Activated T-helper 2 cell treated with anti-CD3 and anti-CD28 coated beads, Interferon-gamma antibody, Interleukin-2, Interleukin-4, amounts not matched to agents 10 μg/mL and 5 μg/mL and 100 μg/mL, durations not matched to agents 14 hours and 24 hours and 36 hours (primary cell): ENCODE results near the gene CLIP4. TPM values are rescaled to one million over a fixed set of nuclear protein-coding genes. Genes with fewer than 3 reads are reported as not detected.

Experiments used
- DNase-seq: peaks from one replicate; pipeline ENCODE4 v3.0.0; 2021; ENCODE audit warnings: low spot score
- H3K27ac Mint-ChIP-seq: one replicate; pipeline ENCODE4 v1.8.0; 2021; ENCODE audit warnings: mixed read lengths
- H3K27me3 Mint-ChIP-seq: one replicate; pipeline ENCODE4 v1.8.0; 2021; ENCODE audit warnings: low read depth, mixed read lengths
- H3K36me3 Mint-ChIP-seq: one replicate; pipeline ENCODE4 v1.8.0; 2021; ENCODE audit warnings: low read depth, mixed read lengths
- H3K4me1 Mint-ChIP-seq: one replicate; pipeline ENCODE4 v1.8.0; 2021; ENCODE audit warnings: low read depth, mixed read lengths
- H3K4me3 Mint-ChIP-seq: one replicate; pipeline ENCODE4 v1.8.0; 2021; ENCODE audit warnings: low read depth, mild to moderate bottlenecking, moderate library complexity, mixed read lengths
- H3K9me3 Mint-ChIP-seq: one replicate; pipeline ENCODE4 v1.8.0; 2021; ENCODE audit warnings: mixed read lengths
- intact Hi-C: fragments of 100-400 bp; cut with micrococcal nuclease; formaldehyde crosslinking; loops from one replicate; pipeline ENCODE4 v1.15.1; 2023
- total RNA-seq: library from RNA; stranded (reverse); gene quantifications from 2 replicates; pipeline ENCODE4 v1.2.3, GENCODE V29; 2022

The CLIP4 gene
- total RNA-seq, 1 donor from 2014 or later: 21.5 TPM

DNA sequence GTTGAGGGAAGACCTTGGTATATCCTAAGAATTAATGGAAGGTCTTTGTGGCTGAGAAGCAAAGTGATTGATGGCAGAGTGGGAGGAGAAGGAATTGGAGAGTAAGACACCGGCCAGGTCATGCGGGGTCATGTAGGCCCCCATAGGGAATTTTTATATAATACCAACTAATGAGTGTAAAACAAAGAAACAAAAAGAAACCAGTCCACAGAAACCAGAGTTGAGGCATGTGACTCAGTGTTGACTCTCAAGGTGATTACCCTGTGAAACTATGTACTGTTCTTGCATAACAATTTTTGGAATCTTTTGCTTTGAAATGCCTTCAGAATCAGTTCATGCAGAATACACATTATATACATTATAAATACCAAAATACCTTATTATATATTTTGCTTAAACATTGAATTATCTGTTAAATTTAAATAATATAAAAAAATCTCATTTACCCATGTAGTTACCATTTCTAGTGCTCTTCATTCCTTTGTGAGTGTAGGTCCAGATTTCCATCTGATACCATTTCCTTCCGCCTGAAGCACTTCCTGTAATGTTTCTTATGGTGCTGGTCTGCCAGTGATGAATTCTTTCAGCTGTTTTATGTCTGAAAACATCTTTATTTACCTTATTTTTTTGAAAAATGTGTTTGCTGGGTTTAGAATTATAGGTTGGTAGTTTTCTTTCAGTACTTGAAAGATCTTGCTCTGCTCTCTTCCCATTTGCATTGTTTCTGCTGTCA, 8.6 kb downstream of the CLIP4 start:
- Mint-ChIP-seq H3K27me3 (no peaks in the 10 kb centered on the region), H3K9me3 (peaks cover 27% of the 10 kb centered on the region), H3K27ac (no peak overlapping the region), H3K36me3 (peaks cover 66% of the 10 kb centered on the region), H3K4me1 (peaks cover 34% of the 10 kb centered on the region), H3K4me3 (no peak overlapping the region)
- no peak for DNase-seq
- intact Hi-C loops: no loop called here

DNA sequence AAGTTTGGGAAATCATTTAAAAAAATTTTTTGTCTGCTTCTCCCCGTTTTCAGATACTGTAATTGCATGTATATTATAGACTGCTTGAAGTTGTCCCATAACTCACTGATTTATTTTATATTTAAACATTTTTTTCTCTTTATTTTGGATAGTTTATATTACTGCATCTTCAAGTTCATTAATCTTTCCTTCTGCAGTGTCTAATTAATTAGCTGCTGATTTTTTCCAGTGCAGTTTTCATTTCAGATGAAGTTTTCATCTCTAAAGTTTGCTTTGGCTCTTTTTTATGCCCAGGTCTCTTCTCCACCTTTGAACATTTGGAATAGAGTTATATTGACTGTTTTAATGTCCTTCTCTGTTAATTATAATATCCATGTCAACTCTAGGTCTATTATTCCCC, 9.3 kb downstream of the CLIP4 start:
- H3K27me3 Mint-ChIP-seq: no peaks in the 10 kb centered on the region
- no peak for DNase-seq
- peaks cover 27% of the 10 kb centered on the region for H3K9me3 Mint-ChIP-seq
- peaks cover 66% of the 10 kb centered on the region for H3K36me3 Mint-ChIP-seq
- H3K4me3 Mint-ChIP-seq: no peak overlapping the region
- H3K4me1 Mint-ChIP-seq: peaks cover 31% of the 10 kb centered on the region
- intact Hi-C loops: no loop called here
- no peak overlapping the region for H3K27ac Mint-ChIP-seq

DNA sequence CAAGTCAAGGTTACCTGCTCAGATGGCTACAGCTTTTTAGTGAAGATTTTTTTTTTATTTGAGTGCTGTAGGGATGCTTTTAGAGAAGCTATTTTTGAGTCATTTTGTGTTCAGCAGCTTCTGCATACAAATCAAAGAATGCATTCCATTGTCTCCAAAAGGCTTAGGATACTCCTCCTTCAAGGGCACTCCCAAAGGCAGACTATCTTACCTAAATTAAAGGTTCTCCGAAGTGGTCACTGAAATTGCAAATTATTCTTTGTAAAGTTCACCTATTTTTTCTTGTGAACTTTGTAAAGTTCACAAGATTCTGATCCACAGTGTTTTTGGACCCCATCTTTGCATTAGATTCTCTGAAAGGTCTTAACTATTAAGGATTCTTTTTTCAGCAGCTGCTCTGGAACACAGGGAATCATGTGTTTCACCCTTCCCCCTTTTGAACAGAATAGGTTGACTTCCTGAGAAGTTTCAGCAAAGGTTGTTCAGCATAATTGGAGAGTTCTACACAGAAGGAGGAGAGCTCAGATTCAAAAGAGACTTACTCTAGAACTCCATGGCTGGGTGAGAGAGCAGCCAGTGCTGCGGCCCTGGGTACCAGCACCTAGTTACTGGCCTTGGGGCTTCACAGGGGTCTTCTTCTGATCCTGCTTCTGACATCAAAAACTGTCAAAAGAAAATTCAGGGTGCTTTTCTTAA, 14.5 kb downstream of the CLIP4 start:
- Mint-ChIP-seq H3K36me3 (peaks cover 61% of the 10 kb centered on the region), H3K27ac (peak overlapping the region; percentile 60), H3K9me3 (peaks cover 11% of the 10 kb centered on the region), H3K4me1 (peaks cover 26% of the 10 kb centered on the region), H3K27me3 (no peaks in the 10 kb centered on the region), H3K4me3 (peak overlapping the region; percentile 26)
- intact Hi-C loops: loop anchor here (1.0 kb wide), 2 partner anchors 13 to 114 kb away; no protein-coding TSS in a partner anchor
- no peak for DNase-seq

DNA sequence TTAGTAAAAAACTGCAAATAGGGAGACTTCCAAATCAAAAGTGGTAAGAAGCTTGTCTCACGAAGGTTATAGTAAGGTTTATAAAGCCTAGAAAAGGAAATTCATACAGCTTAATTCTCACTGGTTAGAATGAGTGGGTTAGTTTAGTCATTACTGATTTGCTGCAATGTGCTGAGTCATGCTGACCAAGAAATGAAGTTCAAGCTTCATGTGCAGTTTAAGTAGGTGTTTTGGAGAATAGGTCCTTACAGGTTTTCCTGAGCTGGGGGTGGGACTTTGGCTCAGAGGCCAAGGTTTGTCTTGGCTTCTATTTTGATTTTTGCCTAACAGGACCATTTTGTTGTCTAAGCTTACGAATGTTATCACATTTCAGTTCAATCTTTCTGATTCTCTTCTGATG, 15.1 kb downstream of the CLIP4 start:
- no peak for DNase-seq
- Mint-ChIP-seq H3K27ac (peak overlapping the region; percentile 10), H3K4me3 (no peak overlapping the region), H3K9me3 (peaks cover 5% of the 10 kb centered on the region), H3K36me3 (peaks cover 56% of the 10 kb centered on the region), H3K27me3 (no peaks in the 10 kb centered on the region), H3K4me1 (peaks cover 26% of the 10 kb centered on the region)
- intact Hi-C loops: loop anchor here (1.0 kb wide), 2 partner anchors 14 to 115 kb away; no protein-coding TSS in a partner anchor

DNA sequence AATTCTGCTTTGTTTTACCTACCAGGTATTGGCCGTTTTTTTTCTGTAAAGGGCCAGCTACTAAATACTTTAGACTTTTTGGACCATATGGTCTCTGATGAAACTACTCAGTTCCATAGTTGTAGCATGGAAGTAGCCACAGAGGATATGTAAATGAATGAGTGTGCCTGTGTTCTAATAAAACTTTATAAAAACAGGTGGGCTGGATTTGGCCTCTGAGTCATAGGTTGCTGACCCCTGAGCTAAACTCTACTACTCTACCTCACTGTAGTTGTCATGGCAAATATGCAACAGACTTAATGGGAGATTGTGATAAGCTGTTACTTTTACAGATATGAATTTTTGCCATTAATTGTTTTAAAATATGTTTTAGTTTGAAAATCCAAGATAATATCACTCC, 19.7 kb downstream of the CLIP4 start:
- no peaks in the 10 kb centered on the region for H3K27me3 Mint-ChIP-seq
- peaks cover 70% of the 10 kb centered on the region for H3K36me3 Mint-ChIP-seq
- no peak overlapping the region for H3K4me3 Mint-ChIP-seq
- H3K27ac Mint-ChIP-seq: no peak overlapping the region
- peaks cover 21% of the 10 kb centered on the region for H3K4me1 Mint-ChIP-seq
- DNase-seq: no peak
- intact Hi-C loops: no loop called here
- H3K9me3 Mint-ChIP-seq: peaks cover 22% of the 10 kb centered on the region

DNA sequence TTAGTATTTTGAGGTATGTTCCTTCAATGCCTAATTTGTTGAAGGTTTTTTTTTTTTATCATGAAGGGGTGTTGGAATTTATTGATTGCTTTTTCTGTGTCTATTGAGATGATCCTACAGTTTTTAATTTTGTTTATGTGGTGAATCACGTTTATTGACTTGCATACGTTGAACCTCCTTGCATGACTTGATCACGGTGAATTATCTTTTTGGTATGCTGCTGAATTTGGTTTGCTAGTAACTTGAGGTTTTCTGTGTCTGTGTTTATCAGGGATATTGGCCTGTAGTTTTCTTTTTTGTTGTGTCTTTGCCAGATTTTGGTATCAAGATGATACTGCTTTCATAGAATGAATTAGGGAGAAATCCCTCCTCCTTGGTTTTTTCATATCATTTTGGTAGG, 23.9 kb downstream of the CLIP4 start:
- Mint-ChIP-seq H3K27ac (no peak overlapping the region), H3K4me1 (peaks cover 19% of the 10 kb centered on the region), H3K9me3 (peaks cover 28% of the 10 kb centered on the region), H3K36me3 (peaks cover 70% of the 10 kb centered on the region), H3K27me3 (no peaks in the 10 kb centered on the region), H3K4me3 (no peak overlapping the region)
- no peak for DNase-seq
- intact Hi-C loops: no loop called here

DNA sequence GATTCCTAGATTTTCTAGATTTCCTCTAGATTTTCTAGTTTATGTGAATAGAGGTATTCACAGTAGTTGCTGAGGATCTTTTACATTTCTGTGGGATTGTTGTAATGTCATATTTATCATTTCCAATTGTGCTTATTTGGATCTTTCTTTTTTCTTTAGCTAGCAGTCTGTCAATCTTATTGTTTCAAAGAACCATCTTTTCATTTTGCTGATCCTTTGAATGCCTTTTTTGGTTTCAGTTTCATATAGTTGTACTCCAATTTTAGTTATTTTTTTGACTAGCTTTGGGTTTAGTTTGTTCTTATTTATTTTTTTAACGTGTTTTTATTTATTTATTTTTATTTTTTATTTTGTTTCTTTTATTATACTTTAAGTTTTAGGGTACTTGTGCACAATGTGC, 24.5 kb downstream of the CLIP4 start:
- intact Hi-C loops: no loop called here
- no peak overlapping the region for H3K4me3 Mint-ChIP-seq
- peaks cover 28% of the 10 kb centered on the region for H3K9me3 Mint-ChIP-seq
- DNase-seq: no peak
- H3K27ac Mint-ChIP-seq: no peak overlapping the region
- H3K4me1 Mint-ChIP-seq: peaks cover 18% of the 10 kb centered on the region
- peaks cover 67% of the 10 kb centered on the region for H3K36me3 Mint-ChIP-seq
- H3K27me3 Mint-ChIP-seq: no peaks in the 10 kb centered on the region

DNA sequence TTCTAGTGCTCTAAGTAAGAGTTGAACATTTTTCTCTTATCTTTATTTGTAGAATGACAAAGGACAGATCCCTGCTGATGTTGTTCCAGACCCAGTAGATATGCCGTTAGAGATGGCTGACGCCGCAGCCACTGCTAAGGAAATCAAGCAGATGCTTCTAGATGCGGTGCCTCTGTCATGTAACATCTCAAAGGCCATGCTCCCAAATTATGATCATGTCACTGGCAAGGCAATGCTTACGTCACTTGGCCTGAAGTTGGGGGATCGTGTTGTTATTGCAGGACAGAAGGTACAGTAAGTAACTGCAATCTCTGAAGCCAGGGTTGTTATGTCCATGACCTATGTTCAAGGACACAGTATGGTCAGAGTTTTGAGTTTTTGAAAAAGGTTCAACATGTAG, 28.4 kb downstream of the CLIP4 start:
- H3K27ac Mint-ChIP-seq: no peak overlapping the region
- H3K36me3 Mint-ChIP-seq: peaks cover 61% of the 10 kb centered on the region
- intact Hi-C loops: no loop called here
- peaks cover 18% of the 10 kb centered on the region for H3K4me1 Mint-ChIP-seq
- H3K27me3 Mint-ChIP-seq: no peaks in the 10 kb centered on the region
- no peak overlapping the region for H3K4me3 Mint-ChIP-seq
- peaks cover 19% of the 10 kb centered on the region for H3K9me3 Mint-ChIP-seq
- DNase-seq: no peak

DNA sequence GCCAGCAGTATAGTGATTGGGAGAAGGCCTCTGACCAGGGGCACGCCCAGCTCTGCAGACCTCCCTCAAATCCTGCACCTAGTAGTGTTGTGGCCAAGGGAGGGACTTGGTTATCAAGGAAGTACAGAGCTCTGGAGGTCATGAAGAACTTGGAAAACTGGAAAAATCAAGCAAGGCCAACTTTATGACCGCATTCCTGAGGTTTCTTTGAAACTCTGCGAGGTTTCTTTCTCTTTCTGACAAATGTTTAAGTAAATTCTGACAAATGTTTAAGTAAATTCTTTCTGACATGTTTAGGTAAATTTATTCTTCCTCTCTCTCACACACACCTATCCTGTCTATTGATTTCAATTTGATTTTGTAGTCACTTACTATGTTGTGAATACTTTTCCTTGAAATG, 31.0 kb downstream of the CLIP4 start:
- H3K9me3 Mint-ChIP-seq: peaks cover under 1% of the 10 kb centered on the region

DNA sequence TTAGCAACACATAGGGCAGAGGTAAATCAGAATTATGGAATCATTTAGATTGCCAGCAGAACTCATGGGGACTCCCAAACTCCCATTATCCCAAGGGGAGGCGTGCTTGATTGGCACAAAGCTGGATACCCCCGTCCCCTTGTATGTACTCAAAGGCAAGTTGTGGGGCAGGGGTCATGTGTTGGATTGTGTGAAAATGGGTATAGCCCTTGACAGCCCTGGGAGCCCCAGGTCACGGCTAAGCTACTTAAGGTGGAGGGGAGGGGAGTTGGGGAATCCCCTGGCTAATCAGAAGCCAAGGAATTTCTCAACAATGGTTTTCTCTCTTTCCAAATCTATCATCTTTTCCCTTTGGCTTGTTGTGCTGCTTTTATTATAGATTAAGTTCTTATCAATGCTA, 32.7 kb downstream of the CLIP4 start:
- intact Hi-C loops: no loop called here

More for the DNA sequence above, 31.0 kb downstream of the CLIP4 start:
- Mint-ChIP-seq H3K4me3 (no peak overlapping the region), H3K36me3 (peaks cover 39% of the 10 kb centered on the region), H3K27me3 (no peaks in the 10 kb centered on the region), H3K27ac (no peak overlapping the region), H3K4me1 (peaks cover 1% of the 10 kb centered on the region)
- no peak for DNase-seq
- intact Hi-C loops: no loop called here

DNA sequence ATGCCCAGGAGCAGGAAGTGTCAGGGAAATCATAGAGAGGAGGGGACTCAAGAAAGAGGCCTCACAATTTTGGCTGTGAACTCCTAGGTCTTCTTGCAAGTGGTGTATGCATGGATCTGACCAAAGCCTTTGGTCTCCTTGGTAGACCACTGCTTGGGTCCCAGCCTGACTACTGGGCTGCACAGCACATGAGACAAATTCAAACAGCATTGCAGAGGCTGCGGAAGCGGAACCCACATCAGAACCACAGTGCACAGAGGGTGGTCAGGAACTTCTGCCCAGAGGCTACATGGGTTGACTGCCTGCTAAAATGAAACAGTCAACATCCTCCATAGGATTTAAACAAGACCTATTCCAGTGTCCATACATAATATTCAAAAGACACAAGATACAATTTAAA, 39.4 kb downstream of the CLIP4 start:
- Mint-ChIP-seq H3K36me3 (peaks cover 62% of the 10 kb centered on the region), H3K4me3 (no peak overlapping the region), H3K9me3 (no peaks in the 10 kb centered on the region), H3K27ac (no peak overlapping the region), H3K27me3 (no peaks in the 10 kb centered on the region), H3K4me1 (no peaks in the 10 kb centered on the region)
- intact Hi-C loops: no loop called here
- no peak for DNase-seq

More for the DNA sequence above, 32.7 kb downstream of the CLIP4 start:
- Mint-ChIP-seq H3K4me3 (no peak overlapping the region), H3K4me1 (no peaks in the 10 kb centered on the region), H3K27ac (no peak overlapping the region), H3K27me3 (no peaks in the 10 kb centered on the region), H3K9me3 (no peaks in the 10 kb centered on the region), H3K36me3 (peaks cover 43% of the 10 kb centered on the region)
- no peak for DNase-seq

DNA sequence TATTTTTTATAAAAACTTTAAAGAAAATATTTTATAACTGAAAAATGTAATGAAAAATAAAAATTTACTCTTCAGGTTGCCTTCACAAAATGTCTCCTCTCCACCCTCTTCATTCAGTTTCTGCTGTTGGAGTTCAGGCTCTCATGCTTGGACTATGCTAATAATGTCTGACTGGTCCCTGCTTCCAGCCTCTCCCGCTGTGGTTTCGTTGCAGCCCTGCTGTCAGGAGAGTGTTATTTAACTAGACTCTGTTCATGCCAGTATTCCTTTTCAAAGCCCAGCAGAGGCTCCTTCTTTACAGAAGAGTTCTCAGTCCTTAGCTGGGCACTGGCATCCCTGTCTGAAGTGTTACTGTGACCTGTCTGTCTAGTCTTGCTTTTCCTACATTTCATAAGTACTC, 40.4 kb downstream of the CLIP4 start:
- no peak overlapping the region for H3K27ac Mint-ChIP-seq
- H3K4me1 Mint-ChIP-seq: no peaks in the 10 kb centered on the region
- intact Hi-C loops: no loop called here
- no peaks in the 10 kb centered on the region for H3K9me3 Mint-ChIP-seq
- DNase-seq: no peak
- no peaks in the 10 kb centered on the region for H3K27me3 Mint-ChIP-seq
- peaks cover 62% of the 10 kb centered on the region for H3K36me3 Mint-ChIP-seq
- H3K4me3 Mint-ChIP-seq: no peak overlapping the region

DNA sequence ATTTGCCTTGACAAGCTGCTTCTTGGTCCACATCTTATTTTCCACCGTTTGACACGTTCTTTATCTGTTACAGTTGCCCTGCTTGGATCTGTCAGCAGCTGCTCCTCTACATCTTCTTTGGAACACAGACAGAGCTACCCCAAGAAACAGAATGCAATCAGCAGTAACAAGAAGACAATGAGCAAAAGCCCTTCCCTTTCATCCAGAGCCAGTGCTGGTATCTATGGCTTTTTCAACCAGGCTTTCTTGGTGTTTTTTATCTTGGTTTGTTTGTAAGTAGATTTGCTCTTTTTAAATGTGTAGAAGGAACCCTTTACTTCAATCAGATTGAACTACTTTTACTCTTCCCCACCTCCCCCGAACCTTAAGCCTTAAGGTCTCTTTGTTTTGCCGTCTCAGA, 41.9 kb downstream of the CLIP4 start:
- Mint-ChIP-seq H3K36me3 (peaks cover 65% of the 10 kb centered on the region), H3K4me1 (no peaks in the 10 kb centered on the region), H3K4me3 (no peak overlapping the region), H3K27ac (no peak overlapping the region), H3K27me3 (no peaks in the 10 kb centered on the region), H3K9me3 (no peaks in the 10 kb centered on the region)
- intact Hi-C loops: no loop called here
- no peak for DNase-seq
